ENCODE measurements around the gene PACRG.

Gene PACRG

GRCh38 chr6:163228041-163228440, 500.3 kb downstream of the PACRG start:
- no peak for DNase-seq (ENCODE audit: low read depth)
- no peak for TF ChIP-seq CTCF (conservative IDR thresholded peaks at IDR 0.05; ENCODE audit: low read depth, low read length)
- no peak overlapping the region for H3K4me3 ChIP-seq (ENCODE audit: low read length)

- no peak for DNase-seq (ENCODE audit: low read depth)
- no peak for TF ChIP-seq CTCF (conservative IDR thresholded peaks at IDR 0.05; ENCODE audit: low read depth, low read length)
- no peak overlapping the region for H3K4me3 ChIP-seq (ENCODE audit: low read length)
These were observed 501.3 kb downstream of the PACRG start for GRCh38 chr6:163229050-163229449.

DNA sequence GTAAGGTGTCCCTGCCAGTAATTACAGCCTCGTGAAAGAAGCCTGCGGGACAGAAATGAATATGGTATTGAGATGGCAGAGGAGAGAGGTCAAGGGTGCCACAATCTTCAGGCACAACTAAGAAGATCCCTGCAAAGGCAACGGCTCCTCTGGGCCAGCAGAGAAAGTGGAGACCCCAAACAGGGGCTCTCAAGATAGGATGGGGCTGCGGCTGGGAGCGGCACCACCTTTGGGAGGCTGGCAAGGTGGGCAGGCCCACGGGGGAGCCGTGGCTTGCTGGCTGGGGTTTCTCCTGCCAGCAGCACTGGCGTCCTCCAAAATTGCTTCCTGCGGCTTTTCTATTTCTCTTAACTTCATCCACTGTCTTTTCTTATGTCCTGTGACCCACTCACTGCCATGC, 503.1 kb downstream of the PACRG start:
- no peak overlapping the region for H3K4me3 ChIP-seq (ENCODE audit: low read length)
- no peak for DNase-seq (ENCODE audit: low read depth)
- no peak for TF ChIP-seq CTCF (conservative IDR thresholded peaks at IDR 0.05; ENCODE audit: low read depth, low read length)

- no peak overlapping the region for H3K4me3 ChIP-seq (ENCODE audit: low read length)
- no peak for DNase-seq (ENCODE audit: low read depth)
- no peak for TF ChIP-seq CTCF (conservative IDR thresholded peaks at IDR 0.05; ENCODE audit: low read depth, low read length)
These were observed 503.7 kb downstream of the PACRG start for GRCh38 chr6:163231356-163232014.

- H3K4me3 ChIP-seq (ENCODE audit: low read length), result no peak overlapping the region
- DNase-seq (ENCODE audit: low read depth), result no peak
- TF ChIP-seq CTCF (conservative IDR thresholded peaks at IDR 0.05; ENCODE audit: low read depth, low read length), result no peak
These were observed 504.3 kb downstream of the PACRG start for GRCh38 chr6:163232015-163232523.

GRCh38 chr6:163232649-163233048, 504.9 kb downstream of the PACRG start:
- TF ChIP-seq CTCF (conservative IDR thresholded peaks at IDR 0.05; ENCODE audit: low read depth, low read length), result no peak
- DNase-seq (ENCODE audit: low read depth), result no peak
- H3K4me3 ChIP-seq (ENCODE audit: low read length), result no peak overlapping the region

- DNase-seq (ENCODE audit: low read depth), result no peak
- no peak for TF ChIP-seq CTCF (conservative IDR thresholded peaks at IDR 0.05; ENCODE audit: low read depth, low read length)
- no peak overlapping the region for H3K4me3 ChIP-seq (ENCODE audit: low read length)
These were observed 509.3 kb downstream of the PACRG start for GRCh38 chr6:163237110-163237509.
